Kidney tubule cell (primary cell): Measurements from ENCODE around the gene NPFFR1.
"Not testable (repeated sequence)": the region's sequence is repeated elsewhere in the genome, so short reads cannot be mapped to it uniquely, and the experiment has no call there.

ENCODE experiments used
- DNase-seq: peaks from one replicate; pipeline ENCODE4 v3.0.0-alpha.2; 2018; ENCODE audit warnings: low spot score

Gene NPFFR1

DNA sequence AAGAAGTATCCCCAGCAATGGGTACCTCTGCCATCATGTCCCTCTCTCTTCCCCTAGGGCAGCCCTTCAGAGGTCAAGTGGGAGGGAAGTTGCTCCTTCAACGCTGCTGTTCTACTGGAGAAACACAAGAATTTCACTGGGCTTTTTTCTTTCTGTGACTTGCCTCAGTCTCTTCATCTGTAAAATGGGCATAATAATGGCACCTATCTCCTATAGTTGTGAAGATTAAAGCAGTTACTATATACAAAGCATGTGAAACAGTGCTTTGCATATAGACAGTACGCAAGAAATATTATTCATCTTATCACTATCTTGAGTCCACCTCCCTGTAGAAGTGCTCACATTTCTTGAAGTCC is 1.6 kb upstream of the NPFFR1 start:
- DNase-seq, result no peak

DNA sequence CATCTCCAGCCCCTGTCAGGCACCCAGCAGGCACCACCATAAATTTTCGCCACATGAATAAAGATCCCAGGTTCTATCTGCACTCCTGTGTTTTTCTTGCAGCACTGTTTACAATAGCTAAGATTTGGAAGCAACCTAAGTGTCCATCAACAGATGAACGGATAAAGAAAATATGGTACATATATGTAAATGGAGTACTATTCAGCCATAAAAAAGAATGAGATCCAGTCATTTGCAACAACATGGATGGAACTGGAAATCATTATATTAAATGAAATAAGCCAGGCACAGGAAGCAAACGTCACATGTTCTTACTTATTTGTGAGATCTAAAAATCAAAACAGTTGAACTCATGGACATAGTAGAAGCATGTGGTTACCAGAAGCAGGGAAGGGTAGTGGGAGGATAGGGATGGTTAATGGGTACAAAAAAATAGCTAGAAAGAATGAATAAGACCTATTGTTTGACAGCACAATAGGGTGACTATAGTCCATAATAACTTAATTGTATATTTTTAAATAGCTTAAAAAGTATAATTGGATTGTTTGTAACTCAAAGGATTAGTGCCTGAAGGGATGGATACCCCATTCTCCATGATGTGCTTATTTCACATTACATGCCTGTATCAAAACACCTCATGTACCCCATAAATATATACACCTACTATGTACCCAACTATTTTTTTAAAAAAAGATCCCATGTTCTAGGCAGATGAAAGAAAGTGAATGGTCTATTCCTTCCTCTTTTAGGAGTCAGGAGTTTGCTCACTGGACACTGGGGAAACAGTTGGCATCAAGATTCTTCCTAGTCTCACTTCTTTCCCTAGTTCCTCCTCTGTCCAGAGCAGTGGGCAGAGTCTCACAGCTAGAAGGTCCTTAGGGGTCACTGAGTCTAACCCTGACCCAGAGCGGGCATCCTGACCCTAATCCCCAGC is 1.0 kb upstream of the NPFFR1 start:
- DNase-seq, result no peak

DNA sequence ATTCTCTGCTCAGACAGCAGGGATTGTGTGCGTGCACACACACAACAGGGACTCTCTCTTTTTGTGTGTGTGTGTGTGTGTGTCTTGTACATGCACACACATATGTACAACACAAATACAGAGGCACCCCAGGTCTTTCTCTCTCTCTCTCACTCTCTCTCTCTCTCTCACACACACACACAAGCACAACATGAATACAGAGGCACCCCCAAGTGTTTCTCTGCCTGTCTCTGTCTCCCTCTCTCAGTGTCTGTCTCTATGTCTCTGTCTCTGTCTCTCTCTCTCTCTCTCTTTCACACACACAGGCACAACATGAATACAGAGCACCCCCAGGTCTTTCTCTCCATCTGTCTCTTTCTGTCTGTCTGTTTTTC is 746 bp downstream of the NPFFR1 start:
- DNase-seq, result no peak

DNA sequence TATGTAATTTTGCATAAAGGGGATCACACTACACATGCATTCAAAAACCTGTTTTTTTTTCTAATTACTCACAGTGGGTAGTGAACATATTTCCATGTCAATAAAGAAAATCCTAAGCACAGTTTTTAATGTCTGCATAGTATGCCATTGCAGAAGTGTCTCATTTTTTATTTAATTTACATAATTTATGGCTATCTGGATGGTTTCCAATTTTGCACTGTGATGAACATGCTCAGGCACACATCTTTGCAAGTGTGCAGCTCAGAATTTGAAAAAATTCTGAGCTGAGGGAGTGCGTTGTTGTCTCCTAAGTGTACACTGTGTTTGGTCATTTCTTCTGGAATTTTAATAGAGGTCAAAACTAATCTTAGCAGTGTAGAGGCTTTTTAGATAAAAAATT is 2.2 kb downstream of the NPFFR1 start:
- DNase-seq, result no peak

DNA sequence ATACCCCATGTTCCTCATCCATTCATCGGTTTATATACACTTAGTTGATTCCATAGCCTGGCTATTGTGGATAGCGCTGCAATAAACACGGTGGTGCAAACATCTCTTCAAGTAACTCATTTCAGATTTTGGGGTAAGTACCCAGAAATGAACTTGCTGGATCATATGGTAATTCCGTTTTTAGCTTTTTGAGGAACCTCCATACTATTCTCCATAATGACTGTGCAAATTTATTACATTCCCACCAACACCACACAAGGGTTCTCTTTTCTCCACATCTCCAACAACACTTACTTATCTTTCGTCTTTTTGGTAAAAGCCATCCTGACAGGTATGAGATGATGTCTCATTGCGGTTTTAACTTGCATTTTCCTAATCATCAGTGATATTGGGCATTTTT is 3.7 kb downstream of the NPFFR1 start:
- no peak for DNase-seq

DNA sequence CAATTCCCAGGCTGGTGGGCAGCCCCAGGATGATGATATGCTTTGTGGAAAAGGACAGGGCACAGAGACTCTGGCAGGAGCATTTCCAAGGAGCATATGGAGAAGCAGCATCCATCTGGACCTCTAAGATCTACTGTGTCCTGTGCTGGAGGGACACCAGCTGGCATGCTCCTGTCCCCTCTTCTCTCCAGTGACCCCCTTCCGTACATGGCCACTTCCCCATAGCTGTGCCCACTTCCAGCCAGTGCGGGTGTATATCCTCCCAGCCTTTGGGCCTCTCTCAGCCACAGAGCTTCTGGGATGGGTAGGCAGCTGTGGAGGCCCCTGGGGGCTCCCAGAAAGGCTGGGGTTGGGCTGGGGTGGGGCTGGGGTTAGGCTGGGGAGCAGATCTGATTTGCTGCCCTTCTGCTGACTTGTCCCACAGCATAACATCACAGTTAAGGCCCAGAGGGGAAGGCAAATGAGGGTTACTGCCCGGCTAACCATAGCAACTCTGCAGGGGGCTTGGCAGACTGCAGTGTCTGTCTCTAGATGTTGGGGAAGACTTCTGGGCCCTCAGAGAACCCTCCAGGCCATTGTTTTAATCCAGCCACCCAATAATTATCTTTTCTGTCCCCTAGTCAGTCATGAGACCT is 6.3 kb downstream of the NPFFR1 start:
- DNase-seq, result no peak

DNA sequence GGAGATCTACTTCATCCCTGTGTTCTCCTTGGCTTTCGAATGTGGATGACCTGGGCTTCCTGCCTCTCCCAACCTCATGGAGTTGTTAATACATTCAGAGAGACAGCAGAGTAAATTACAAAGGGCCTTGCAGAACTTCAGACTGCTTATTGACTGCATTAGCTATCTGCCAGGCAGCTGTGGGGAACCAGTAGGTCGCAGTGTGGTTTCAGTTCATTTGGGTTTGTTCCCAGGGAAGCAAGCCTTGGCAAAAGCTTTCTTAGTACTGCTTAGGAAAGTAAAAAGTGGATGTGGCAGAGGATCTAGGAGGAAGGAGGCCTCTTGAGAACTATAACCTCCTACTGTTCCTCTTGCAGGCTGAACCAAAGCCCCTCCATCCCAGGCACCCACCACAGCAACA is 9.2 kb downstream of the NPFFR1 start:
- no peak for DNase-seq

DNA sequence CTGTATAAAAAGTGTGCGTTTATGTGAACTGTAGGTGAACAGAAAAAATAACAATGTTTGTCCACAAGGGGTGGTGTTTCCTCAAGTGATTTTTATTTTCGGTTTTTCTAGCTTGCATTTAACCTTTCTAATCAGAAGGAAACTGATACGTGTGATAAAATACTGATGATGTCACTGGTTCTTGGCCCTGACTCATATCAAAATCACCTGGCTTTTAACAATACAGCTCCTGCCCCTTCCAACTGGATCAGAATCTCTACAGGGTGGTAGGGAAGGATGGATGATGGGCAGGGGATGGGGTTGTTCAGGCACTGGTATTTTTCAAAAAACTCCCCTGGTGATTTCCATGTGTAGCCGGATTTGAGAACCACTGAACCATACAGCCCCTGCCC is 10.9 kb downstream of the NPFFR1 start:
- DNase-seq, result peak; percentile 50

DNA sequence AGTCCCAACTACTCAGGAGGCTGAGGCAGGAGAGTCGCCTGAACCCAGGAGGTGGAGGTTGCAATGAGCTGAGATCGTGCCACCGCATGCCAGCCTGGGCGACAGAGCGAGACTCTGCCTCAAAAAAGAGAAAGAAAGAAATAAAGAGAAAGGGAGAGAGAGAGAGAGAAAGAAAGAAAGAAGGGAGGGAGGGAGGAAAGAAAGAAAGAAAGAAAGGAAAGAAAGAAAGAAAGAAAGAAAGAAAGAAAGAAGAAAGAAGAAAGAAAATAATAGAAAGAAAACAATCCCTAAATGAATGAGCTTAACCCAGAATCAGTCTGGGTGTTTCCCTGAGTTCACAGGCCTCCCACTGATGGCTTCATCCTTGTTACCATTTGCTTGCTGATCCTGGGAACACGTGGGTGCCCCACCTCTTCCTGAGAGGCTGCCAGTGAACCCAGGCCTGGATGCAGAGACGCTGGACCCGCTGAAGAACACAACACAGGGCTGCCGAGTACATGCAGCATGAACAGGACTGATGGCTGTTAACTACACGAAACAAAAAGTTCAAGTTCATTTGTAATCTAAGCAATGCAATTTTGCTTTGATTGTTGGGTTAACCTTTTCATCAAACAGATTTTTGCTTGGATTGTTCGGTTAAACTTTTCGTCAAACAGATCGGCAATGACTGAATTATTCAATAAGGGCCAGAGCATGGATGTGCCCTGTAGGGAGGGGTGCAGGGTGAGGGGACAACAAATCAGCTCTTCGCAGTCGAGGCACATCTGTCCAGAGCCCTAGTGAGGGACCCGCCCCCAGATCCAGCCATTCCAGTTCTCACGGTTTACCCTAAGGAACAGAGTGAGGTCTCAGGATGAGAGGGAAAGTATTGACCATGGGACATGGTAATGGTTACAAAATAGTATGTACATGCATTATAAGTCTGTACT is 11.5 kb downstream of the NPFFR1 start:
- DNase-seq, result no peak

DNA sequence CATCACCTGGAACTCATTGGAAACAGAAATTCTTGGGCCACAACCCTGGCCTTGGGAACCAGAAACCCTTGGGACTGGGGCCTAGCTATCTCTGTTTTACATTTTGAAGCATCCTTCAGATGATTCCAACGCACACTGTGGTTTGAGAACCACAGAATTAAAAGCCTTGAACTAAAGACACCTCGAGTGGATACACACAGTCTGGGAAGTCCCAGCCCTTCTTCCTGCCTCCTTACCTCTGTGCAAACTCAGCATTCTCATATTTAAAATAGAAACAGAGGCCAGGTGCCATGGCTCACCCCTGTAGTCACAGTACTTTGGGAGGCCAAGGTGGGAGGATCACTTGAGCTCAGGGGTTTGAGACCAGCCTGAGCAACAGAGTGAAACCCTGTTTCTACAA is 12.9 kb downstream of the NPFFR1 start:
- no peak for DNase-seq

DNA sequence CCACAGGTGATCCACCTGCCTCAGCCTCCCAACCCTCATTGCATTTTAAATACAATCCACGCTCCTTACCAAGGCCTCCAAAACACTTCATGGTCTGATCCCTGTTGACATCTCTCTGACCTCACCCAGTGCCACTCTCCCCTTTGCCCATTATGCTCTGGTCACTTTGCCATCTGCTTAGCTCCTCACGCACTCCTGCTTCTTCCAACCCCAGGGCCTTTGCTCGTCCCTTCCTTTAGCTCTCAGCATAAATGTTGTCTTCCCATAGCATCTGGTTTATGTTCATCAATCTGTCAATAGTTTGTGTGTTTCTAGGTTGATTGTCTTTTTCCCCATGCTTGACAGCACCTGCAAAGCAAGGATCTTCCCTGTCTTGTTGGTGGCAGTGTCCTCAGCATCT is 14.1 kb downstream of the NPFFR1 start:
- DNase-seq, result no peak

DNA sequence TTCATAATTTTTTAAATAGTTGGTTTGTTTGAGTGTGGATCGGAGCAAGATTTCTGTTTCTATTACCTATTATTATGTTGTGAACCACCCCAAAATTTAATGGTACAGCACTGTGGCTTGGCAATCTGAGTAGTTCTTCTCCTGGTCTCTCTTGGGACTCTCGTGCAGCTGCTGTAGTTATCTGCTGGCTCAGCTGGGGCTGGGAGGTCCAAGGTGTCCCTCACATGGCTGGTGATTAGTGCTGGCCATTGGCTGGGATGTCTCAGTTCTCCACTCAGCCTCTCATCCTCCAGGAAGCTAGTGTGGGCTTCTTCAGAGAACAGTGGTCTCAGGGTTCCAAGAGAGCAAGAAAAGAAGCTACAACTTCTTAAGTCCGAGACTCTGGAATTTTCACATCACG is 15.4 kb downstream of the NPFFR1 start:
- no peak for DNase-seq

DNA sequence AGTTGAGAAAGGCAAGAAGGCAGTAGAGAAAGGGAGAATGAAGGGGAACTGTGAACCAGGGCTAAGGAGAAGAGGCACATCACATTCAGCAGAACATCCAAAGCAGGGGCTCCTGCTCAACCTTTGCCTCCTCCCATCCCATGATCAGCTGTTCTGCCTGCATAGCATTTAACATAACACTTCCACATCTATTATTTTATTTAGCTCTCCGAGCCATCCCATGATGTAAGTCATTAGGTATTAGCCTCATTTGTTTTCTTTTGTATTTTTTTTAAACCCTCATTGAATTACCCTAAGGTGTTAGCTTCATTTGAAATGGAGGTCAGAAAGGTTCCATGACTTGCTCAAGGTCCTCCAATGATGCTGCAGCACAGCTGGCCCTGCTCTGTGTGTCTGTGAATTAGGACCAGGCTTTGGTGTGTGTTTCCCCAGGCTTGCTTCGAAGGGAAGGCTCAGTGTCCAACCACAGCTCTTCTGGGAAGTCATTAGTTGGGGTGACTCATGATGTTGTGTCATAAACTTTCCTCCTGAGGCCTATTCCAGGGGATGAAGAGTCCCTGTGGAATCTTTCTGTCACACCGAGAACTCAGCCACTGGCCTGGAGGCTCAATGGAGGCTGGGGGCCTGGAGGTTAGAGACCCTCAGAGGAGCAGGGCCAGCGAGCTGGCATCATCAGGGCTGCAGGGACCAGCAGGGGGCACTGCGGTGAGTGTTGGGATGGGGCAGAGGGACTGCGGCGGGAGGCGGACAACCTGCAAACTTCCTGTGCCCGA is 16.5 kb downstream of the NPFFR1 start:
- DNase-seq, result peak; percentile 92

DNA sequence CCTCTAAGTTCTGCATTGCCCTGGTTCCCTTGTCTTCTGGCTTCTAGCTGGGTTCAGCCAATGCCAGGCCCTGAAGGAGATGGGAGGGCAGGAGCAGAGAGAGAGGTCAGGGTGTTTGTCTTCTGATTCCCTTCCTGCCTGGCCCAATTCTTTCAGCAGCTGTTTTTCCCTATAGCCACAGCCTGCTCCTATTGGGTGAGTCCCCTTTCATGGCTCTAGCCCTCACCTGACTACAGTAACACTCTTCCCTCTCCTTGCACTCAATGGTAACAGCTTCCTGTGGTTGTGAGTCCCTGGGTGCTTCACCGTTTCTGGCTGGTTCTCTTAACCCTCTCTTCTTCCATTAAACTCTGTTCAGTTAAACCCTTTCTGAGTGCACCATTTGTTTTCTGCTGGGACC is 17.1 kb downstream of the NPFFR1 start:
- no peak for DNase-seq

DNA sequence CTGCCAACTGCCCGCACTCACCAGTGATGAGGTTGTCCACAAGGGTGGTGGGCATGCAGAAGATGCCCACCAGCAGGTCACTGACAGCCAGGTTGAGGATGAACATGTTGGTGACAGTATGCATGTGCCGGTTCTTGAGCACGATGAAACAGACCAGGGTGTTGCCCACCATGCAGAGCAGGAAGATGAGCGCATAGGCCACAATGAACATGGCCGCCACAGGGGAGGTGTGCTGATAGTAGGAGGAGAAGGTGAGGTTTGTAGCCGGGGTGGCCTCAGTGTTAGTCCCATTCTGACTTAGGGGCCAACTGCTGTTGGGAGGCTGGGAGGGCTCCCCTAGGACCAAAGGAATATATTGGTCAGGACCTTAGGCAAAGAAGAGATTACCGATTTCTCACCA is 17.7 kb downstream of the NPFFR1 start:
- DNase-seq, result no peak

DNA sequence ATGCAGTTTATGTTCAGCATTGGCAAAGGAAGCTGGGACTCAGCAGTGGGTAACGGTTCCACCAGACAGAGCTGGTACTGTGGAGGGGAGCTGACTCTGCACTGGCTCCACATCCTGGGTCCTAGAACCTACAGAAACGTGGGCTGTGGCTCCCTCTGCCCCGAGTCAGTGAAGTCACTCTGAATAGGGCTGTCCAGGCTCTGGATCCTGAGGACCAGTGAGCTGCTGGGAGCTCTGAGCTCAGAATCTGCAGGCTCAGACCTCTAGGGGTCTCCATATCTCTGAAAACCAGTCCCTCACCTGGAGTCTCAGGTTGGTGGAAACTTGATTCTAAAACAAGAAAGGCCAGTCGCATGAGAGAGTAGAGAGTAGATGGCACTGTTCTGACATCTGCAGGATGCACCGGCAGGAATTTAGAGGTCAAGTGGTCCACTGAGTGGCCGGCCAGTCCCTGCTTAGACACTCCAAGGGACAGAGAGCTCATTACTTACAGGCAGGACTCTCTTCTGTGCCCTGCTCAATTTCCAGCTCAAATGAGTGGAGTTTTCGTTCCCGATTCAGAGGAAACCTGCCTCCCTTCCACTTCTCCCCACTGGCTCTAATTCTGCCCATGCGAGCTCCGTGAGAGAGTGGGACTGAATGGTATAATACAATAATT is 18.6 kb downstream of the NPFFR1 start:
- DNase-seq, result peak; percentile 33

DNA sequence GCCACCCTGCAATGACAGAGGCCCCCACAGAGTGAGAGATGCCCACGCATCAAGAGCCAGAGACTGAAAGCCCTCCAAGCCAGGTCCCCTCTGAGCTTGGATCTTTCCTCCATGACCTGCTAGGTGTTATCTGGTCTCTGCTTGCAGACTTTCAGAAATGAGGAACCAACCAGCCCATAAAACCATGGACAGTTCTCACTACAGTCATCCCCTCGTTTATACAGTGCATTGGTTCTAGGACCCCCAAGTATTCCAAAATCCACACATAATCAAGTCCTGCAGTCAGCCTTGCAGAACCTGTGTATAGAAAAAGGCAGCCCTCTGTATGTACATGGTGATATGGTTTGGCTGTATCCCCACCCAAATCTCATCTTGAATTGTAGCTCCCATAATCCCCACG is 23.1 kb downstream of the NPFFR1 start:
- DNase-seq, result no peak

DNA sequence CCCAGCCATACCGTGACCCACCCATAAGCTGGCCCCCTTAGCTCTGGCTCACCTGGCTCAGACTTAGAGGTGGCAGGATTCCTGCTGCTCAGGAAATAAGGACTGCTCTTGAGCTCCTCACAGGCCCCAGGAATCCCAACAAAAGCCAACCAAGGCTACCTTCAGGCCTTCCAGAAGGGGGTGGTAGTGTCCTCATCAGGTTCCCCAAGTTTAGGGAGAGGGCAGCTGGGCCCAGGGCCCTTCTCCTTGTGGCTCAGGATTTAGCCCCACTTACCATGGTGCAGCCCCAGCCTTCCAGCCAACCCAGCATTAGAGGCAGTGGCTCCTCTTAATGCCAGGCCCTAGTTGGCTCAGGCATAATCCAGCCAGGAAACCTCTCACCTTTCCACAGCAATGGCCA is 23.5 kb downstream of the NPFFR1 start:
- DNase-seq, result no peak

DNA sequence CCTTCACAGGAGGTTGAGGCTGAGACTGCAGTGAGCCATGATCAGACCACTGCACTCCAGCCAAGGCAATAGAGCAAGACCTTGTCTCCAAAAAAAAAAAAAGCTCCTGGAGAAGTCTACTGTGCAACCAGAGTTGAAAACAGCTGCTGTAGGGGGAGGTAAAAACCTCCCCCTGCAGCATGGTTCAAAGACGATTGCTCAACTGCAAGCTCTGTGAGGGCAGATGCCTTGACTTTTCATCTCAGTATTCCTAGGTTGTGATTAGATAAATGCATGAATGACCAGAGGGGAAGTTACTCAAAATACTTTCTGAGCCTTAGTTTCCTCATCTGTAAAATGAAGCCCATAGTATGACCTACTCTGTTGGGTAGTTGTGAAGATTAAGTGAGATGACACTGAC is 25.6 kb downstream of the NPFFR1 start:
- DNase-seq, result no peak

DNA sequence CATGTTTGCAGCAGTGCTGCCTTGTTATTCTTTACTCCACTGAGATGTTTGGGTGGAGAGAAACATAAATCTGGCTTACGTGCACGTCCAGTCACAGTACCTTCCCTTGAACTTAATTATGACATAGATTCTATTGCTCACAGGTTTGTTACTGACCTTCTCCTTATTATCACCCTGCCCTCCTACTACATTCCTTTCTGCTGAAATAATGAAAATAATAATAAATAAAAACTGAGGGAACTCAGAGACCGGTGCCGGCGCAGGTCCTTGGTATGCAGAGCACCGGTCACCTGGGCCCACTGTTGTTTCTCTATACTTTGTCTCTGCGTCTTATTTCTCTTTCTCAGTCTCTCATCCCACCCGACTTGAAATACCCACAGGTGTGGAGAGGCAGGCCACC is 26.0 kb downstream of the NPFFR1 start:
- not testable (repeated sequence) for DNase-seq

DNA sequence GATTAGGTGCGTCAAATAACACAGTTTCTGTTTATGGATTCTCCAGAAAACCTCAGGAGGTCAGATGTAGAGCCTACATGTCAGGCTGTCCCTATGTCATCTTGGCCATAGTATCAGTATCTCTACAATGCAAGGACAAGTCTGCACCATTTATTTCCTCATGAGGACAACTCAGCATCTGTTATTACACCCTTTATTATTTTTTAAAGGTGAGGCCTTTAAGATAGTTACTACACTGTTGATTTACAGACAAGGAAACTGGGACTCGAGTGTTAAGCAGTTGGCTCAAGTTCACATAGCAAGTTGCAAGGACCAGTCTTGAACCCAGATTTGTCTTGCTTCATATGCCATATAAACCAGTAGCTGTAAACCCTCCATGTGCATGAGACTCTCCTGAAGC is 27.3 kb downstream of the NPFFR1 start:
- no peak for DNase-seq
